SK-N-SH (cell line): ENCODE results near the gene MBNL2. TPM values are rescaled to one million over a fixed set of nuclear protein-coding genes. Genes with fewer than 3 reads are reported as not detected.

Experiments used
- CTCF ChIA-PET: fragments of 300-600, 350-600 bp; formaldehyde crosslinking; extraction: SDS; loops from one replicate; lab custom pipeline; 2021; lab: Yijun Ruan, JAX
- POLR2A ChIA-PET: fragments of 350-600 bp; sonication (Branson Sonifier 250); formaldehyde crosslinking; extraction: SDS; loops from one replicate; lab custom pipeline; 2020; ENCODE audit warnings: antibody characterized with exemption, inconsistent platforms; lab: Yijun Ruan, JAX
- DNase-seq: peaks from one replicate; pipeline ENCODE4 v3.0.0; 2012
- H2AFZ ChIP-seq: fragments of 200-600 bp; sonication (generic); 2 replicates; pipeline ENCODE4 v1.8.1; 2016; ENCODE audit warnings: antibody characterized with exemption, mild to moderate bottlenecking, low read depth
- H3F3A ChIP-seq: fragments of 200-600 bp; sonication (generic); replicated peaks from 2 replicates; pipeline ENCODE3; 2016; ENCODE audit warnings: antibody characterized with exemption, mild to moderate bottlenecking; ENCODE audit not compliant: insufficient read depth
- H3K27ac ChIP-seq, 2 experiments: fragments of 200-500 bp in 1 of 2; fragments of 200-600 bp in 1 of 2; sonication (Bioruptor generic) in 1 of 2; sonication (generic), shearing (Covaris generic) in 1 of 2; 2 replicates each; pipeline versions ENCODE4 v1.5.1 to v1.6.1; 2014 to 2016; ENCODE audit warnings: low read depth in 2 of 2, inconsistent platforms in 1 of 2, low read length in 1 of 2, mild to moderate bottlenecking in 1 of 2, mixed read lengths in 1 of 2
- H3K27me3 ChIP-seq: fragments of 200-600 bp; sonication (generic), shearing (Covaris generic); 2 replicates; pipeline ENCODE4 v1.6.1; 2016; ENCODE audit warnings: mixed run types; ENCODE audit not compliant: insufficient read depth
- H3K36me3 ChIP-seq, 2 experiments: fragments of 200-500 bp in 1 of 2; fragments of 200-600 bp in 1 of 2; sonication (Bioruptor generic) in 1 of 2; sonication (generic) in 1 of 2; replicated peaks in 1 of 2; 2 replicates each; pipeline versions ENCODE3 to v1.5.1; 2014 to 2016; ENCODE audit warnings: low read length in 1 of 2, mild to moderate bottlenecking in 1 of 2; ENCODE audit not compliant: insufficient read depth in 2 of 2, control insufficient read depth in 1 of 2
- H3K4me1 ChIP-seq, 2 experiments: fragments of 200-500 bp in 1 of 2; fragments of 200-600 bp in 1 of 2; sonication (Bioruptor generic) in 1 of 2; sonication (generic), shearing (Covaris generic) in 1 of 2; 2 replicates each; pipeline versions ENCODE4 v1.5.1 to v1.6.1; 2014 to 2016; ENCODE audit warnings: low read depth in 1 of 2, low read length in 1 of 2, mixed run types in 1 of 2; ENCODE audit not compliant: insufficient read depth in 2 of 2, control insufficient read depth in 1 of 2
- H3K4me2 ChIP-seq: fragments of 200-600 bp; sonication (generic), shearing (Covaris generic); 2 replicates; pipeline ENCODE4 v1.6.1; 2017; ENCODE audit warnings: mixed run types
- H3K4me3 ChIP-seq, 2 experiments: fragments of 200-500 bp in 1 of 2; fragments of 200-600 bp in 1 of 2; sonication (Bioruptor generic) in 1 of 2; sonication (generic), shearing (Covaris generic) in 1 of 2; 2 replicates each; pipeline versions ENCODE4 v1.5.1 to v1.8.1; 2014 to 2016; ENCODE audit warnings: low read depth in 2 of 2, inconsistent platforms in 1 of 2, low read length in 1 of 2, mild to moderate bottlenecking in 1 of 2, mixed read lengths in 1 of 2, moderate library complexity in 1 of 2
- H3K79me2 ChIP-seq: fragments of 200-600 bp; sonication (generic); 2 replicates; pipeline ENCODE4 v1.8.1; 2017; ENCODE audit warnings: mild to moderate bottlenecking; ENCODE audit not compliant: insufficient read depth
- H3K9ac ChIP-seq: fragments of 200-600 bp; sonication (generic); 2 replicates; pipeline ENCODE4 v1.6.1; 2017; ENCODE audit warnings: mixed run types
- H3K9me2 ChIP-seq: fragments of 200-600 bp; sonication (generic); 2 replicates; pipeline ENCODE4 v1.6.1; 2017; ENCODE audit warnings: mixed run types
- H3K9me3 ChIP-seq: fragments of 200-600 bp; sonication (generic); 2 replicates; pipeline ENCODE4 v1.6.1; 2017; ENCODE audit warnings: mixed run types, mild to moderate bottlenecking, moderate library complexity
- H4K20me1 ChIP-seq: fragments of 200-600 bp; sonication (generic); 2 replicates; pipeline ENCODE4 v1.6.1; 2017; ENCODE audit warnings: mild to moderate bottlenecking, mixed run types; ENCODE audit not compliant: insufficient read depth
- EP300 ChIP-seq, 2 experiments: IDR thresholded peaks; 2 replicates each; pipeline versions ENCODE4 v1.4.0 to v1.6.1; 2012; ENCODE audit warnings: borderline replicate concordance in 1 of 2, low read depth in 1 of 2, low read length in 1 of 2
- FOSL2 ChIP-seq: IDR thresholded peaks from 2 replicates; pipeline ENCODE4 v1.4.0; 2012; ENCODE audit warnings: low read depth, mild to moderate bottlenecking, moderate library complexity, borderline replicate concordance
- FOXJ3 ChIP-seq: sonication (generic); formaldehyde crosslinking; IDR thresholded peaks from 2 replicates; pipeline ENCODE4 v1.5.1; 2020; ENCODE audit warnings: mild to moderate bottlenecking, missing genetic modification reagents
- FOXM1 ChIP-seq: IDR thresholded peaks from 2 replicates; pipeline ENCODE4 v1.4.0; 2012; ENCODE audit warnings: low read depth, mild to moderate bottlenecking
- MEF2A ChIP-seq: IDR thresholded peaks from 2 replicates; pipeline ENCODE4 v1.4.0; 2012; ENCODE audit warnings: low read depth, borderline replicate concordance
- NFIC ChIP-seq: IDR thresholded peaks from 2 replicates; pipeline ENCODE4 v1.4.0; 2012; ENCODE audit warnings: borderline replicate concordance
- RCOR1 ChIP-seq: fragments of 150-350 bp; IDR thresholded peaks from 2 replicates; pipeline ENCODE4 v1.6.1; 2017; ENCODE audit warnings: antibody characterized with exemption, low read length
- RFX5 ChIP-seq: IDR thresholded peaks from 2 replicates; pipeline ENCODE4 v1.6.1; 2012; ENCODE audit warnings: mild to moderate bottlenecking, improper control_type of control experiment, low read length
- SIN3A ChIP-seq: IDR thresholded peaks from 2 replicates; pipeline ENCODE4 v1.6.1; 2012; ENCODE audit warnings: low read depth, mild to moderate bottlenecking, low read length, moderate library complexity, borderline replicate concordance
- SMC3 ChIP-seq: IDR thresholded peaks from 2 replicates; pipeline ENCODE4 v1.6.1; 2012; ENCODE audit warnings: low read depth, low read length, improper control_type of control experiment
- TCF12 ChIP-seq: IDR thresholded peaks from 2 replicates; pipeline ENCODE4 v1.4.0; 2012
- TEAD4 ChIP-seq: IDR thresholded peaks from 2 replicates; pipeline ENCODE4 v1.4.0; 2012; ENCODE audit warnings: mild to moderate bottlenecking, borderline replicate concordance; ENCODE audit not compliant: insufficient read depth
- WGBS: methylation state at CpG from one replicate; pipeline ENCODE4 v1.1.6; 2017; ENCODE audit warnings: low lambda C conversion rate; 5-methylcytosine and 5-hydroxymethylcytosine counted together
- polyA plus RNA-seq, 3 experiments: library from polyadenylated mRNA; depleted of rRNA; stranded (reverse); fragments of >200 nt; gene quantifications; 2 replicates each; pipeline ENCODE4 v1.2.3, GENCODE V29; 2012
- TF ChIP-seq, protein P1 (sequence below): fragments of 150-350 bp; IDR thresholded peaks from 2 replicates; pipeline ENCODE4 v1.6.1; 2017; ENCODE audit warnings: antibody characterized with exemption, low read length, low read depth, borderline replicate concordance
- TF ChIP-seq, protein P2 (sequence below): IDR thresholded peaks from 2 replicates; pipeline ENCODE4 v1.4.0; 2012; ENCODE audit warnings: low read depth, borderline replicate concordance
- TF ChIP-seq, protein P3 (sequence below): IDR thresholded peaks from 2 replicates; pipeline ENCODE4; 2012

MBNL2 gene
- polyA plus RNA-seq, 1 of the 3 experiments (the other 2 are of a cell fraction), result 24.5 TPM

DNA sequence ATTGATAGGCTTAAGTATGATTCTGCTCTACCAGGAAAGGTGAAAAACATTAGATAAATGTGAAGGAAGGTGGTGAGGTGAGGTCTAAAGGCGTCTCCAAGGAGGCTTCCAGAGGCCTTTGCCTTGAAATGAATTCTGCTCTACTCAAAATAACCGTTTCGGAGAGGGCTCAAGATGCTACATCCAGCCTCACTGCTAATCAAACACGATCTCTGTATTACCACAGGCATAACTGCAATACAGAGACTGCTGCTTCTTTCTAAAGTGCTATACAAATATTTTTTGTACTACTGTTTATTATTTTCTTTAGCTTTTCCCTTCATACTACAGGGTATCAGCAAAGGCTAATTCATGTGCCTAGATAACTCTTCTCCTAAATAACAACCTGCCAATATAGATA is 16.8 kb downstream of the MBNL2 start:
- POLR2A ChIA-PET, result no interaction called here

DNA sequence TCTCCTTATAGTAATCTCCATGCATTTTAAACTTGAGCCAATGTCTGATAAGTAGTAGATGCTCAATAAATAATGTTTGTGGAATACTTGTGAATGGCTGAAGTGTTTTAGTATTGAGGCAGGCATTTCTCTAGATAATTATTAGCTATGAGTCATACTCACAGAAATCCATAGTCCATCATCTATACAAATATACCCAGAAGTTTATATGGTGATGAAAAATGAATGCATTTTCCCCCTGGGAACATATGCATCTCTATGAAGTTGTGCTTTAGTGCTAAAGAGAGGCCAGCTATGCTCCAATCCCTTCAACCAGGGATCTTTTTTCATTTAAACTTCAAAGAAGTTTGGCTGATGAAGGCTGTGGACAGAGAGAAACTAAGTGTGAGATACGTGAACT is 17.2 kb downstream of the MBNL2 start:
- Histone ChIP-seq H3K36me3 (peaks cover 26 to 28% of the 10 kb centered on the region in 2 experiments), H3K4me1 (peaks cover 29 to 34% of the 10 kb centered on the region in 2 experiments; a peak in 3 of 4 replicates), H3K9me2 (no peaks in the 10 kb centered on the region), H3K9me3 (no peaks in the 10 kb centered on the region), H3F3A (peaks cover 33% of the 10 kb centered on the region), H3K27ac (peak overlapping the region in 1 of 2 experiments; percentile 28; a peak in 2 of 4 replicates), H3K4me3 (no peak overlapping the region), H4K20me1 (peaks cover 16% of the 10 kb centered on the region; the same call in 1 of the 2 replicates), H3K9ac (no peak overlapping the region), H3K27me3 (no peaks in the 10 kb centered on the region), H3K79me2 (peaks cover 100% of the 10 kb centered on the region), H3K4me2 (0 out of 2 replicates have a peak overlapping the region, but pooled peaks have one; percentile 29), H2AFZ (no peak overlapping the region)
- 81% methylated on average over 1 of the region's 1 CpG for WGBS
- no peak for DNase-seq
- TF ChIP-seq EP300 (IDR thresholded peaks at IDR 0.05; ENCODE audit: borderline replicate concordance in 1 of 2, low read depth in 1 of 2, low read length in 1 of 2) (no peak), RFX5 (no peak), SMC3 (no peak), FOSL2 (peak; percentile 32; the same call in 1 of the 2 replicates), TEAD4 (no peak)
- ChIA-PET POLR2A (no interaction called here), CTCF (interaction anchor here (0.7 to 3.0 kb wide), 4 partner anchors 11 to 130 kb away, joined by 3 to 12 read pairs (median 3); partner anchors contain the start of gene MBNL2)

More for the DNA sequence above, 16.8 kb downstream of the MBNL2 start:
- no peak overlapping the region for H3K4me2 ChIP-seq
- TF ChIP-seq, protein P1, sequence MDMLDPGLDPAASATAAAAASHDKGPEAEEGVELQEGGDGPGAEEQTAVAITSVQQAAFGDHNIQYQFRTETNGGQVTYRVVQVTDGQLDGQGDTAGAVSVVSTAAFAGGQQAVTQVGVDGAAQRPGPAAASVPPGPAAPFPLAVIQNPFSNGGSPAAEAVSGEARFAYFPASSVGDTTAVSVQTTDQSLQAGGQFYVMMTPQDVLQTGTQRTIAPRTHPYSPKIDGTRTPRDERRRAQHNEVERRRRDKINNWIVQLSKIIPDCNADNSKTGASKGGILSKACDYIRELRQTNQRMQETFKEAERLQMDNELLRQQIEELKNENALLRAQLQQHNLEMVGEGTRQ, result no peak
- TF ChIP-seq RCOR1 (no peak), SMC3 (no peak), MEF2A (no peak), NFIC (no peak), TCF12 (no peak), FOXJ3 (CRISPR knock-in tag) (no peak), FOXM1 (no peak), SIN3A (no peak)
- TF ChIP-seq, protein P2, sequence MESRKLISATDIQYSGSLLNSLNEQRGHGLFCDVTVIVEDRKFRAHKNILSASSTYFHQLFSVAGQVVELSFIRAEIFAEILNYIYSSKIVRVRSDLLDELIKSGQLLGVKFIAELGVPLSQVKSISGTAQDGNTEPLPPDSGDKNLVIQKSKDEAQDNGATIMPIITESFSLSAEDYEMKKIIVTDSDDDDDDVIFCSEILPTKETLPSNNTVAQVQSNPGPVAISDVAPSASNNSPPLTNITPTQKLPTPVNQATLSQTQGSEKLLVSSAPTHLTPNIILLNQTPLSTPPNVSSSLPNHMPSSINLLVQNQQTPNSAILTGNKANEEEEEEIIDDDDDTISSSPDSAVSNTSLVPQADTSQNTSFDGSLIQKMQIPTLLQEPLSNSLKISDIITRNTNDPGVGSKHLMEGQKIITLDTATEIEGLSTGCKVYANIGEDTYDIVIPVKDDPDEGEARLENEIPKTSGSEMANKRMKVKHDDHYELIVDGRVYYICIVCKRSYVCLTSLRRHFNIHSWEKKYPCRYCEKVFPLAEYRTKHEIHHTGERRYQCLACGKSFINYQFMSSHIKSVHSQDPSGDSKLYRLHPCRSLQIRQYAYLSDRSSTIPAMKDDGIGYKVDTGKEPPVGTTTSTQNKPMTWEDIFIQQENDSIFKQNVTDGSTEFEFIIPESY, result no peak
- TF ChIP-seq, protein P3, sequence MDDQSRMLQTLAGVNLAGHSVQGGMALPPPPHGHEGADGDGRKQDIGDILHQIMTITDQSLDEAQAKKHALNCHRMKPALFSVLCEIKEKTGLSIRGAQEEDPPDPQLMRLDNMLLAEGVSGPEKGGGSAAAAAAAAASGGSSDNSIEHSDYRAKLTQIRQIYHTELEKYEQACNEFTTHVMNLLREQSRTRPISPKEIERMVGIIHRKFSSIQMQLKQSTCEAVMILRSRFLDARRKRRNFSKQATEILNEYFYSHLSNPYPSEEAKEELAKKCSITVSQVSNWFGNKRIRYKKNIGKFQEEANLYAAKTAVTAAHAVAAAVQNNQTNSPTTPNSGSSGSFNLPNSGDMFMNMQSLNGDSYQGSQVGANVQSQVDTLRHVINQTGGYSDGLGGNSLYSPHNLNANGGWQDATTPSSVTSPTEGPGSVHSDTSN, result no peak
- TF ChIP-seq, all 33 proteins: peak for 0
- Histone ChIP-seq H3K9me3 (no peaks in the 10 kb centered on the region), H3K36me3 (peaks cover 26 to 30% of the 10 kb centered on the region in 2 experiments), H2AFZ (no peak overlapping the region), H4K20me1 (peaks cover 16% of the 10 kb centered on the region; the same call in 1 of the 2 replicates), H3K27ac (peak overlapping the region in 1 of 2 experiments; percentile 28; a peak in 1 of 4 replicates), H3K4me1 (peaks cover 29 to 33% of the 10 kb centered on the region in 2 experiments; a peak in 3 of 4 replicates), H3K27me3 (no peaks in the 10 kb centered on the region), H3K4me3 (no peak overlapping the region), H3K79me2 (peaks cover 100% of the 10 kb centered on the region), H3K9me2 (no peaks in the 10 kb centered on the region), H3F3A (peaks cover 29% of the 10 kb centered on the region), H3K9ac (no peak overlapping the region)
- CTCF ChIA-PET, result interaction anchor here (0.7 to 3.0 kb wide), 4 partner anchors 12 to 129 kb away, joined by 3 to 12 read pairs (median 3); partner anchors contain the start of gene MBNL2
- WGBS, result 89% methylated on average over 4 of the region's 4 CpGs
- DNase-seq, result no peak
